ENCODE results near the gene LRRK1. TPM values are rescaled to one million over a fixed set of nuclear protein-coding genes. Genes with fewer than 3 reads are reported as not detected.
A peak's percentile ranks its signal among the peaks of the same experiment; 100 is the strongest.

The LRRK1 gene
- total and polyA plus RNA-seq, 8 donors: 2.3 to 73.3 (median 7.0) TPM

- Histone ChIP-seq H3K4me3 (no peak overlapping the region), H3K36me3 (peaks cover 0 to 78% (median 70%) of the 10 kb centered on the region in 4 donors), H3K9me3 (no peaks in the 10 kb centered on the region), H3K4me1 (peaks cover 0 to 6% (median 3%) of the 10 kb centered on the region in 4 donors), H3K27me3 (no peaks in the 10 kb centered on the region), H3K27ac (peak overlapping the region in 1 of 5 donors; percentile 79)
- 91 to 96% (median 93%) methylated on average over 6 of the region's 6 CpGs for WGBS, 5 donors
- no peak for DNase-seq
- TF ChIP-seq EP300 (IDR thresholded peaks at IDR 0.05) (no peak), POLR2A (IDR thresholded peaks at IDR 0.05) (no peak), CTCF (IDR thresholded peaks at IDR 0.05) (no peak), POLR2AphosphoS5 (IDR thresholded peaks at IDR 0.05) (no peak)
- intact Hi-C loops (cut with DNase I; ENCODE audit: low total_unique reads): no loop called here
Observed at GRCh38 chr15:101025501-101025885, 106.3 kb downstream of the LRRK1 start.

GRCh38 chr15:101025896-101026631, 106.9 kb downstream of the LRRK1 start:
- Histone ChIP-seq H3K36me3 (peaks cover 0 to 73% (median 68%) of the 10 kb centered on the region in 4 donors), H3K27ac (no peak overlapping the region), H3K9me3 (no peaks in the 10 kb centered on the region), H3K4me3 (no peak overlapping the region), H3K4me1 (peaks cover 0 to 6% (median 3%) of the 10 kb centered on the region in 4 donors), H3K27me3 (no peaks in the 10 kb centered on the region)
- WGBS, 5 donors: 88 to 94% (median 93%) methylated on average over 15 to 17 of the region's 17 CpGs
- TF ChIP-seq EP300 (IDR thresholded peaks at IDR 0.05) (no peak), POLR2AphosphoS5 (IDR thresholded peaks at IDR 0.05) (no peak), POLR2A (IDR thresholded peaks at IDR 0.05) (no peak), CTCF (IDR thresholded peaks at IDR 0.05) (no peak)
- DNase-seq: peak in 1 of 2 donors; percentile 22
- intact Hi-C loops (cut with DNase I; ENCODE audit: low total_unique reads): no loop called here

- Histone ChIP-seq H3K36me3 (peaks cover 0 to 68% (median 64%) of the 10 kb centered on the region in 4 donors), H3K4me1 (peaks cover 0 to 6% (median 3%) of the 10 kb centered on the region in 4 donors), H3K27me3 (no peaks in the 10 kb centered on the region), H3K27ac (no peak overlapping the region), H3K4me3 (no peak overlapping the region), H3K9me3 (no peaks in the 10 kb centered on the region)
- TF ChIP-seq POLR2A (IDR thresholded peaks at IDR 0.05) (no peak), CTCF (IDR thresholded peaks at IDR 0.05) (no peak), POLR2AphosphoS5 (IDR thresholded peaks at IDR 0.05) (no peak), EP300 (IDR thresholded peaks at IDR 0.05) (no peak)
- WGBS, 5 donors: 84 to 94% (median 89%) methylated on average over 13 of the region's 13 CpGs
- peak in 1 of 2 donors; percentile 17 for DNase-seq
- intact Hi-C loops (cut with DNase I; ENCODE audit: low total_unique reads): no loop called here
Observed at GRCh38 chr15:101026656-101027272, 107.6 kb downstream of the LRRK1 start.

- intact Hi-C loops (cut with DNase I; ENCODE audit: low total_unique reads): no loop called here
- TF ChIP-seq POLR2AphosphoS5 (IDR thresholded peaks at IDR 0.05) (no peak), CTCF (IDR thresholded peaks at IDR 0.05) (no peak), POLR2A (IDR thresholded peaks at IDR 0.05) (no peak), EP300 (IDR thresholded peaks at IDR 0.05) (no peak)
- DNase-seq: peak; percentile 25 to 60
- Histone ChIP-seq H3K4me3 (no peak overlapping the region), H3K4me1 (peaks cover 0 to 6% (median 3%) of the 10 kb centered on the region in 4 donors), H3K27me3 (no peaks in the 10 kb centered on the region), H3K27ac (no peak overlapping the region), H3K36me3 (peaks cover 0 to 62% (median 58%) of the 10 kb centered on the region in 4 donors), H3K9me3 (no peaks in the 10 kb centered on the region)
- WGBS, 5 donors: 58 to 90% (median 71%) methylated on average over 20 to 25 of the region's 25 CpGs
Observed at GRCh38 chr15:101027273-101027901, 108.2 kb downstream of the LRRK1 start.

Data from stomach (tissue), 9 donors.